ENCODE data around the gene PLEK.
"Not testable (repeated sequence)": the region's sequence is repeated elsewhere in the genome, so short reads cannot be mapped to it uniquely, and the experiment has no call there.

PLEK gene

DNA sequence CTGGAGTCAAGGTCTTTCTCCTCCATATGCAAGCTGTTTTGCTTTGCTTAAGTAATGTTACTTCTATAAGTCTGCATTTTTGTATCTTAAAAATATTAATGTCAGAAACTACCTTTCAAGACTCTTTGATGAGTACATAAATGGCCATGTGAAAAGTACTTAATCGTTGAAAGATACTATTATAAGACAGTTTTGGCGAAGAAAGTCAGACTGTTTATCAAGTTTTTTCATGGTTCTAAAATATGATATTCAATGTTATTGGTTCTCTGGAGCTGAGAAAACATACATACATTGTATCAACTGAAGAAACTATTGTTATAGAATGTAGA lies 76.9 kb downstream of the PLEK start:
- DNase-seq (ENCODE audit: low read depth), result no peak

DNA sequence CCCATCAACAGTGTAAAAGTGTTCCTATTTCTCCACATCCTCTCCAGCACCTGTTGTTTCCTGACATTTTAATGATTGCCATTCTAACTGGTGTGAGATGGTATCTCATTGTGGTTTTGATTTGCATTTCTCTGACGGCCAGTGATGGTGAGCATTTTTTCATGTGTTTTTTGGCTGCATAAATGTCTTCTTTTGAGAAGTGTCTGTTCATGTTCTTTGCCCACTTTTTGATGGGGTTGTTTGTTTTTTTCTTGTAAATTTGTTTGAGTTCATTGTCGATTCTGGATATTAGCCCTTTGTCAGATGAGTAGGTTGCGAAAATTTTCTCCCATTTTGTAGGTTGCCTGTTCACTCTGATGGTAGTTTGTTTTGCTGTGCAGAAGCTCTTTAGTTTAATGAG lies 81.3 kb downstream of the PLEK start:
- DNase-seq (ENCODE audit: low read depth), result not testable (repeated sequence)
